ENCODE measurements around the gene MEGF6. TPM values are rescaled to one million over a fixed set of nuclear protein-coding genes. Genes with fewer than 3 reads are reported as not detected.

MEGF6 gene
- total and polyA plus RNA-seq, 2 of the 8 experiments (the other 6 are each of a cell fraction or from before 2014, with no cell fraction given) = 4.1 to 14.8 TPM

DNA sequence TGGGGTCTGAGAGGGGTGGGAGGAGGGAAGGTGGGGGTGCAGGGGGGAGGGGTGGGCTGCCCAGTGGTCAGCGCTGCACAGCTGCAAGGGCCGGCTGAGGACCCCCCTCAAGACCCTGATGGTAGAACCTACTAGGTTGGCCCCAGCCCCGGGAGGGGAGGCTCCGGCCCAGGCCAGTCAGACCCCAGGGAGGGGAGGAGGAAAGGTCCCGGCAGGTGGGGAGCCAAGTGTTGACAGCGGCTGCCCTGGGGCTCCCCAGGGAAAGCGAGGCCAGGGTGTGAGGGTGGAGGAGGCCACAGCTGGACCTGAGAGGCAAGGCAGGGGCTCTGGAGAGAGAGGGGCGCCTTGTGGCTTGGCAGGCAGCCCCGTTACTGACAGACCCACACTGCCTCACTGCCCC is 31.1 kb downstream of the MEGF6 start:
- Histone ChIP-seq H3K23ac (ENCODE audit: insufficient read length) (no peak overlapping the region), H3K27ac (ENCODE audit: low read depth, low read length) (no peak overlapping the region), H2BK120ac (replicated peaks; ENCODE audit: low read depth, low read length) (no peak overlapping the region), H3K4me2 (ENCODE audit: insufficient read depth in 1 of 2, low read depth in 2 of 2, low read length in 2 of 2) (no peak overlapping the region), H2BK20ac (ENCODE audit: low read length) (no peak overlapping the region), H3K9ac (replicated peaks in 1 of 4; ENCODE audit: extremely low read depth in 1 of 4, low read depth in 3 of 4, low read length in 3 of 4) (no peak overlapping the region), H3K4me3 (ENCODE audit: extremely low read depth in 1 of 4, insufficient read depth in 2 of 4, low read depth in 3 of 4, low read length in 4 of 4) (no peak overlapping the region), H3K27me3 (replicated peaks in 1 of 4; ENCODE audit: control insufficient read depth in 3 of 4, extremely low read depth in 1 of 4, insufficient read depth in 3 of 4, low read length in 3 of 4) (no peaks in the 10 kb centered on the region), H4K8ac (ENCODE audit: extremely low read depth, insufficient read depth, low read length) (no peak overlapping the region), H2AK5ac (ENCODE audit: low read depth, low read length) (no peak overlapping the region), H2AFZ (ENCODE audit: low read length) (no peak overlapping the region), H3K36me3 (ENCODE audit: control insufficient read depth in 2 of 4, insufficient read depth in 4 of 4, low read length in 3 of 4) (no peaks in the 10 kb centered on the region), H3K4me1 (replicated peaks in 1 of 4; ENCODE audit: control insufficient read depth in 3 of 4, insufficient read depth in 4 of 4, low read length in 3 of 4) (no peaks in the 10 kb centered on the region; a peak in 1 of 7 replicates), H3K18ac (ENCODE audit: extremely low read depth, low read length) (no peak overlapping the region), H4K91ac (replicated peaks; ENCODE audit: insufficient read length, low read length) (no peak overlapping the region), H3K79me1 (ENCODE audit: low read depth, low read length) (no peaks in the 10 kb centered on the region; the same call in 1 of the 2 replicates), H3K56ac (replicated peaks; ENCODE audit: insufficient read length, low read depth, low read length) (no peak overlapping the region), H3K14ac (ENCODE audit: insufficient read length) (no peak overlapping the region), H3K23me2 (ENCODE audit: low read depth, low read length) (0 out of 2 replicates have a peak, but pooled peaks cover 3% of the 10 kb centered on the region), H2BK15ac (ENCODE audit: low read length) (no peak overlapping the region), H2BK5ac (ENCODE audit: low read depth, low read length) (no peak overlapping the region), H3K79me2 (ENCODE audit: control insufficient read depth in 1 of 2, insufficient read depth in 2 of 2, low read length in 2 of 2) (no peaks in the 10 kb centered on the region), H2BK12ac (ENCODE audit: low read depth, low read length) (no peak overlapping the region), H4K5ac (ENCODE audit: insufficient read length, low read depth, low read length) (no peak overlapping the region), H4K20me1 (replicated peaks in 1 of 2; ENCODE audit: control insufficient read depth in 1 of 2, insufficient read depth in 2 of 2, low read length in 2 of 2) (no peaks in the 10 kb centered on the region), H3K9me3 (ENCODE audit: insufficient read depth in 2 of 2, low read depth in 1 of 2, low read length in 1 of 2) (peaks cover 8 to 17% of the 10 kb centered on the region in 2 experiments; a peak in 2 of 4 replicates), H3K4ac (replicated peaks; ENCODE audit: insufficient read length, low read depth, low read length) (no peak overlapping the region)
- DNase-seq (ENCODE audit: low read depth in 1 of 2, low spot score in 2 of 2) (no peak), FAIRE-seq (no peak)
- 100% methylated on average over 4 of the region's 9 CpGs; no CpG with 5 or more reads in 1 of the 2 experiments for WGBS, 2 experiments (ENCODE audit: extremely low coverage in 1 of 2, insufficient coverage in 1 of 2, insufficient read length in 1 of 2, insufficient replicate concordance in 2 of 2, low coverage in 1 of 2, low lambda C conversion rate in 2 of 2, missing lambda C conversion rate in 1 of 2)
- ChIA-PET POLR2A (ENCODE audit: partially characterized antibody) (no interaction called here), CTCF (ENCODE audit: partially characterized antibody) (interaction anchor here (1.0 to 6.8 kb wide), 4 partner anchors 10 to 127 kb away, joined by 4 to 56 read pairs (median 10); no protein-coding TSS in a partner anchor)
- TF ChIP-seq MAX (IDR thresholded peaks at IDR 0.05) (no peak), RFX5 (IDR thresholded peaks at IDR 0.05; ENCODE audit: borderline replicate concordance, low read depth, low read length) (no peak), SIX5 (IDR thresholded peaks at IDR 0.05; ENCODE audit: low read depth, low read length) (no peak), CBX8 (IDR thresholded peaks at IDR 0.05; ENCODE audit: borderline replicate concordance, low read depth, low read length) (no peak), RNF2 (IDR thresholded peaks at IDR 0.05; ENCODE audit: borderline replicate concordance, low read depth, low read length, missing control alignments, poor library complexity, severe bottlenecking) (no peak), EP300 (IDR thresholded peaks at IDR 0.05; ENCODE audit: borderline replicate concordance in 1 of 2, low read depth in 2 of 2, low read length in 2 of 2) (no peak), CTBP2 (IDR thresholded peaks at IDR 0.05; ENCODE audit: borderline replicate concordance, insufficient read depth, insufficient read length, low read length) (no peak), JUN (IDR thresholded peaks at IDR 0.05; ENCODE audit: low read depth, low read length) (no peak), TCF12 (IDR thresholded peaks at IDR 0.05; ENCODE audit: low read depth, low read length) (no peak), SP1 (IDR thresholded peaks at IDR 0.05; ENCODE audit: low read depth, low read length) (no peak), ASH2L (IDR thresholded peaks at IDR 0.05; ENCODE audit: low read length) (no peak), GABPA (IDR thresholded peaks at IDR 0.05; ENCODE audit: borderline replicate concordance, insufficient read depth, low read length) (no peak), CEBPB (IDR thresholded peaks at IDR 0.05; ENCODE audit: low read depth, low read length) (no peak), EZH2 (IDR thresholded peaks at IDR 0.05; ENCODE audit: low read depth, low read length, severe bottlenecking) (no peak)

Data from H1 (cell line).